Osteoblast (primary cell): ENCODE measurements around the gene ARNT2. TPM values are rescaled to one million over a fixed set of nuclear protein-coding genes. Genes with fewer than 3 reads are reported as not detected.

Experiments
- DNase-seq: peaks from one replicate; pipeline ENCODE4 v3.0.0; 2011; ENCODE audit warnings: low spot score, mixed read lengths; ENCODE audit not compliant: insufficient read length; ENCODE audit errors: missing footprints
- H2AFZ ChIP-seq: 2 replicates; pipeline ENCODE4 v1.6.0; 2011; ENCODE audit warnings: mild to moderate bottlenecking, low read length
- H3K27ac ChIP-seq: 2 replicates; pipeline ENCODE4 v1.5.1; 2011; ENCODE audit warnings: mild to moderate bottlenecking, low read depth, low read length, moderate library complexity
- H3K27me3 ChIP-seq: 2 replicates; pipeline ENCODE4 v1.6.0; 2012; ENCODE audit warnings: mild to moderate bottlenecking, control low read depth, inconsistent platforms, low read length, moderate library complexity; ENCODE audit not compliant: insufficient read depth
- H3K36me3 ChIP-seq: 2 replicates; pipeline ENCODE4 v1.5.1; 2011; ENCODE audit warnings: mild to moderate bottlenecking, low read length, control low read depth, moderate library complexity; ENCODE audit not compliant: insufficient read depth
- H3K4me1 ChIP-seq: 2 replicates; pipeline ENCODE4 v1.5.1; 2011; ENCODE audit warnings: mild to moderate bottlenecking, low read length, control low read depth, moderate library complexity; ENCODE audit not compliant: insufficient read depth
- H3K4me2 ChIP-seq: 2 replicates; pipeline ENCODE4 v1.6.0; 2011; ENCODE audit warnings: mild to moderate bottlenecking, low read length; ENCODE audit not compliant: insufficient read depth
- H3K4me3 ChIP-seq: fragments of 200-600 bp; sonication (generic); 3 replicates; pipeline ENCODE4 v1.5.1; 2012; ENCODE audit warnings: mild to moderate bottlenecking, low read length, inconsistent platforms; ENCODE audit not compliant: insufficient read depth
- H3K79me2 ChIP-seq: 2 replicates; pipeline ENCODE4 v1.6.0; 2012; ENCODE audit warnings: mild to moderate bottlenecking, low read length, control low read depth, inconsistent platforms; ENCODE audit not compliant: insufficient read depth
- H3K9me3 ChIP-seq: 2 replicates; pipeline ENCODE4 v1.5.1; 2011; ENCODE audit warnings: low read depth, low read length, control low read depth
- H4K20me1 ChIP-seq: 2 replicates; pipeline ENCODE4 v1.6.0; 2012; ENCODE audit warnings: mild to moderate bottlenecking, low read length, control low read depth; ENCODE audit not compliant: insufficient read depth
- CTCF ChIP-seq: IDR thresholded peaks from 2 replicates; pipeline ENCODE4 v1.5.1; 2011; ENCODE audit warnings: mild to moderate bottlenecking, low read depth, low read length, moderate library complexity; ENCODE audit errors: extremely low read depth
- total RNA-seq: library from RNA; depleted of rRNA; stranded (reverse); fragments of >200 nt; gene quantifications from 2 replicates; pipeline ENCODE4 v1.2.3, GENCODE V29; 2012

The ARNT2 gene
- total RNA-seq, 1 donor: 30.0 TPM

GRCh38 chr15:80471881-80472280, 67.7 kb downstream of the ARNT2 start:
- Histone ChIP-seq H2AFZ (no peak overlapping the region), H3K4me1 (peaks cover 14% of the 10 kb centered on the region), H3K27me3 (no peaks in the 10 kb centered on the region), H3K36me3 (no peaks in the 10 kb centered on the region), H3K79me2 (no peaks in the 10 kb centered on the region), H3K4me3 (no peak overlapping the region), H4K20me1 (no peaks in the 10 kb centered on the region), H3K4me2 (no peak overlapping the region), H3K9me3 (no peaks in the 10 kb centered on the region), H3K27ac (no peak overlapping the region)
- TF ChIP-seq CTCF: no peak
- no peak for DNase-seq

GRCh38 chr15:80473286-80474223, 69.4 kb downstream of the ARNT2 start:
- H3K36me3 ChIP-seq: no peaks in the 10 kb centered on the region
- H3K9me3 ChIP-seq: no peaks in the 10 kb centered on the region
- peaks cover 17% of the 10 kb centered on the region for H3K4me1 ChIP-seq
- H4K20me1 ChIP-seq: no peaks in the 10 kb centered on the region
- H3K27ac ChIP-seq: peak overlapping the region; percentile 75
- H2AFZ ChIP-seq: no peak overlapping the region
- H3K4me2 ChIP-seq: no peak overlapping the region
- H3K4me3 ChIP-seq: no peak overlapping the region
- no peaks in the 10 kb centered on the region for H3K27me3 ChIP-seq
- no peak for DNase-seq
- no peak for TF ChIP-seq CTCF
- H3K79me2 ChIP-seq: no peaks in the 10 kb centered on the region

- DNase-seq: no peak
- no peaks in the 10 kb centered on the region for H4K20me1 ChIP-seq
- no peaks in the 10 kb centered on the region for H3K27me3 ChIP-seq
- peak overlapping the region; percentile 5 for H3K4me2 ChIP-seq
- H3K9me3 ChIP-seq: no peaks in the 10 kb centered on the region
- H3K4me3 ChIP-seq: no peak overlapping the region
- H3K36me3 ChIP-seq: no peaks in the 10 kb centered on the region
- no peak for TF ChIP-seq CTCF
- H3K79me2 ChIP-seq: no peaks in the 10 kb centered on the region
- H3K4me1 ChIP-seq: peaks cover 26% of the 10 kb centered on the region
- H2AFZ ChIP-seq: no peak overlapping the region
- H3K27ac ChIP-seq: peak overlapping the region; percentile 75
Observed at GRCh38 chr15:80474224-80475215, 70.3 kb downstream of the ARNT2 start.
